Measurements from ENCODE around the gene CDO1.

The CDO1 gene

GRCh38 chr5:115816226-115817081 is at the start of gene CDO1:
TSS of gene CDO1 (minus strand) at chr5:115816659. CDS start at chr5:115816397, 262 bp downstream.
- DNase-seq: peak; percentile 9

DNA sequence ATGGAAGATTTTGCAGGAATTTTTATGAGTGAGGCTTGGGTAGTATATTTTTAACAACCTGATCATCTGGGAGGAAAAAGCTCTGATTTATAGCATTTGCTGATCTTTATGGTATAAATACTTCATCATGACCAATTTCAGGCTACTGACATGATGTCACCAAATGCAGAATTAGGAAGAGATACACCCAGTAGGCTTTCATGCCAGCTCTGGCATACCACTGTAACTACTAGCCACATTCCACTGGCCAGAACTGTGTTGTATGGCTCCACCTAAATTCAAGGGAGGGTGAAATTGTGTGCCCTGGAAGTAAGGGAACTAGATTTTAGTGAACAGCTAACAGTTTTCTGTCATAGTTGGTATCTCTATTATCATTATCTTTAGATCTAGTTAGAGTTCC is 42.9 kb upstream of the CDO1 start:
- no peak for DNase-seq

GRCh38 chr5:115858396-115858795 is 41.9 kb upstream of the CDO1 start:
- DNase-seq: no peak

DNA sequence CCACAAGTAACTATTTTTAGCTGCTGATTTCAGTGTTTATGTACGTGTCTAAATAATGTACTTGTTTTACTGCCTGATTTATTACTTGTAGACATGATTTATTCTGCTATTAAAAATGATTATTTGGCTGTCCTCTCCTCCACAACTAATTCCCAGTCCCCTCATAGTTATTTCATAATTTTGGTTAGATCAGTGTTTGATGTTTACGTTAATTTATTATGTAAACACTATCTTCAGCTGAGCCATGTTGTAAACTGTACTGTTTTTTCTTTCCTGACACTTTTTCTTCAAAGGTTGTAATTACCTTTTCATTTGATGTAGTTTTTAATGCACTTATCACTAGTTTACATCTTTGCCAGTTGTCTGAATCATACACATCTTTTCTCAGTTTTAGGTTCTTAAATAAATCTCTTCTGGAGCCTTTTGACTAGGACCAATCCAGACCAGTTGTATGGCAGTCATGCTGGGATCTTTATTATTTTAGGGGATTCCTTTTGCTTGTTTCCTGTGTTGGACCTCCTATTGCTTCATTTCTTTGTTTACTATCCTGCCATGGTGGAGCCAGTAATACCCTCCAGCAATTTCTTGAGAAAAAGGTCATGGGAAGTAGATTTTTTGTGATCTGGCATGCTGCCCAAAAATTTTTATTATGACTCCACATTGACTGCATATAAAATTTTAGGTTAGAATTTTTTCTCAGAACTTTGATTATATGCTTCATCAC is 41.3 kb upstream of the CDO1 start:
- no peak for DNase-seq

DNA sequence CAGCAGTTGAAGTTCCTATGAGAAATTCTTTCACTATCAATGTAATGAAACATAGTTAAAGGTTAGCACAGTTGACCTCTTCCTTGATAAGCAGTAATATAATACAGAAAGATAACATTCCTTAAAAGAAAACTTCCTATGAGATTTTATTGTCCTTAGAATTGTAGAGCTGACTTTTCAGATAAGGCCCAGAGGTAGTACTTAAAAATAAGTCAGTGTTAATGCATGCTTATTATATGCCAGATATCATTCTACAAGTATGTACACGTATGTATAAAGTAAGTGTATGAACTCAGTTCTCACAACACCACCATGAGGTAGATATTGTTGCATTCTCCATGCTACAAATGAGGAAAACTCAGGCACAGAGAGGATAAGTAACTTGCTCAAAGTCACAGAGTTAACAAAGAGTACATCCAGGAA is 40.6 kb upstream of the CDO1 start:
- no peak for DNase-seq

- no peak for DNase-seq
These were observed 39.5 kb upstream of the CDO1 start for GRCh38 chr5:115855959-115856358.

DNA sequence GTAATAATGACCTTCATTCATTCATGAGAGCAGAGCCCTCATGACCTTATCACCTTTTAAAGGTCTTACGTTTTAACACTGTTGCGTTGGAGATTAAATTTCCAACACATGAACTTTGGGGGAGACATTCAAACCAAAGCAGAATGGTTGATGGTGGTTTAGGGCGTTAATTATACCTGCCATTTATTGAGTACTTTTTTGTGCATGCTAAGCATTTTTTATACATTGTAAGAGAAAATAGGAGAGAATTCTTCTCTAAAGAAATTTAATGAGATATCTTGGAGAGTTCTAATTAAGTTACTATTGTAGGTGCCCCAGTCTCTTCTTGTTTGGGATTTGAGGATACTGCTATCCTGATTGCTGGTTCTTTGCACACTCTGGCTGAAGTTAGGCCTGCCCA is 37.7 kb upstream of the CDO1 start:
- no peak for DNase-seq

- DNase-seq: no peak
These were observed 34.4 kb upstream of the CDO1 start for GRCh38 chr5:115850744-115851416.

- no peak for DNase-seq
These were observed 32.9 kb upstream of the CDO1 start for GRCh38 chr5:115849258-115849798.

DNA sequence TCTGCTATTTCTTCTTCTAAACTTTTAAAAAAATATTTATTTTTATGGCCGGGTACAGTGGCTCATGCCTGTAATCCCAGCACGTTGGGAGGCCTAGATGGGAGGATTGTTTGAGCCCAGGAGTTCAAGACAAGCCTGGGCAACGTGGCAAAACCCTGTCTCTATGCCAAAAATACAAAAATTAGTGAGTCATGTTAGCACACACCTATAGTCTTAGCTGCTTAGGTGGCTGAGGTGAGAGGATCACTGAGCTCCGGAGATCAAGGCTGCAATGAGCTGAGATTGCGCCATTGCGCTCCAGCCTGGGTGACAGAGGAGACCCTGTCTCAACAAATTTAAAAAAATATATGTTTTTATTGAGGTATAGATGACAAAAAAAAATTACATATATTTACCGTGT is 30.8 kb upstream of the CDO1 start:
- no peak for DNase-seq

DNA sequence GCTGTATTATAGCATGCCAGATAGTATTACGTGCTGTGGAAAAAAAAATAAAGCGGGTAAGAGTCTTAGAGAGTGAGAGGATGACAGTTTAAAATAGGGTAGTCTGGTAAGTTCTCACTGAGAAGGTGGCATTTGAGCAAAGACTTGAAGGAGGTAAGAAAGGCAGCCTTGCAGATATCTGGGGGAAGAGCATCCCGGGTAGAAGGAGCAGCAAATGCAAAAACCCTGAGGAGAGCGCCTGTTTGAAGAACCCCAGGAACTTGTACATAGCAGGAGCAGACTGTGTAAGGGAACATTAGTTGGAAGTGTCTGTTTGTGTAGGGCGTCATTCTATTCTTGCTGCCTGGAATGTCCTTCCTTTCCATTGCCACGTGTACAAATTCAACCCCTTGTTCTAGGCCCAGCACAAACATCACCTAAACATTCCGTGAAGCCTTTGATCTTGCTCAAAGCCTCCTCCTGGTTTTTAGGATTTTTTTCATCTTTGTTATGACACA is 27.9 kb upstream of the CDO1 start:
- DNase-seq: no peak

- DNase-seq: no peak
These were observed 27.1 kb upstream of the CDO1 start for GRCh38 chr5:115843444-115844130.

GRCh38 chr5:115842952-115843351 is 26.5 kb upstream of the CDO1 start:
- no peak for DNase-seq

DNA sequence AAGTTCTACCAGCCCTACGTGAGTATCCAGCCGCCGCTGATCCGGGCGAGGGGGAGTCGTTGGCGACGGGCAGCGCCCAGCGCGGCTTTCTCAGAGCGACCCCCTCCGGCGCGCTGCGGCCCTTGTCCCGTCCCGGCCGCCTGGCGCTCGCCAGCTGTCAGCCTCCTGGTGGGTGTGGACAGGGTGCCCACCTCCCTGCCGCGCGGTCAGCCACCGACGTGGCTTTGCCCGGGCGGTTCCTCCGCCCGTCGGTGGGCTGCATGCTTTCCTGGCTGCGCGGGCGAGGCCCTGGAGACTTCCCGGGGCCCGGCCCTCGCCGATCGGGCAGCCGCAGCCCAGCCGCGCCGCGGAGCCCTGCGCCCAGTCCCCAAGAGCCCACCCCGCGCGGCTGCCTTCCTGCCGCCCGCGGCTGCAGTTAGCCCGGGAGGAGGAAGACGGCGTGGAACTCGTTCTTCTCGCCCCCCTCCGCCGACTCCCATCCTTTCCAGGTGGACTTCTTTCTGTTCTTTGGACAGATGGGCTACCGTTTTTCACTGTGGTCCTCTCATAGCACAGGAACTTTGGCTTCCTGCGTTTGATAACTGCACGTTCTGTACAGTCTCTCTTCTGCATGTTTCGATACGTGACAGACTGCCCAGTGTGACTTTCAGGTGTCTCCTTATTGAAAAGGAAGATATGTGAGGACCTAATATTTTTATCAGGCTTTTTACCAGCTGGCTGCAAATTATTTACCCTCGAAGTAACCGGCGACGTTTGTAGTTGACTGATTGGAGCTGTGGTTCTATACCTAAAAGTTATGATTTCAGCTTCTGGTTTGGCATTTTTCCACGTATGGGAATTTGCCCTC is 25.9 kb upstream of the CDO1 start:
- peak; percentile 16 for DNase-seq

DNA sequence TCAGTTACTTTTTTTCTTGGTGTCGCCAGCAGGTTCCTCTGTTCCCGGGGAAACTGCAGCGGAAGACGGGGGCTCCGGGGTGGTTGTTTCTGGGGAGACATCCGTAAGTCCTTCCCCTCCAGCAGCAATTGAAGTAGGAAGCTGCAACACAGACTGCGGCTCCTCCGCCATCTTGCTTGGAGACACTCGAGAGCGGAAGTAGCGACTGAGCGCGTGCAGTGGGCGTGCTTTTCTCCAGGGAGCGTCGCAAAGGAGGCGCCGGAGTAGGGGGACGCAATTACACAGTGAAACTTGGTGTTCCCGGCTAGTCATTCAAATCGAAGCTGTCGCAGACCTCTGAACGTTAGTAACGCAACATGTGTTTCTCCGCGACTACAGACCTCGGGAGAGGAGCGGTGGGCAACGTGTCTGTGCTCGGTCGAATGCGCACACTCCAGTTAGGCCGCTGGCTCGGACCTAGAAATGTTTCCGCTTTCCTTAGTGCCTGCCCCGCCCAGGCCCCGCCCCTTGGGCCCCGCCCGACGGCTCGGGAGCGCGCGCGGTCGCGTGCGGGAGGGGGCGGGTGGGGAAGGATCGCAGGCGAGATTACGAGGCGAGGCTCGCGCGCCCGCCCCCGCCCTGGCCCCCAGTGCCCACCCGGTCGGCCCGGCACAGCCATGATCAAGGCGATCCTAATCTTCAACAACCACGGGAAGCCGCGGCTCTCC is 25.1 kb upstream of the CDO1 start, which contains the start of the genes AP3S1 and ATG12:
Gene AP3S1, plus strand, starts transcription at position 554 of the 707 bp plus-strand sequence. Its CDS starts 103 bp downstream, at position 657.
Gene ATG12, minus strand, starts transcription at position 184 of the 707 bp plus-strand sequence. Its CDS starts 13 bp downstream, at position 171.
- DNase-seq: peak; percentile 87

- DNase-seq: no peak
These were observed 24.4 kb upstream of the CDO1 start for GRCh38 chr5:115840873-115841272.

- DNase-seq: no peak
These were observed 22.5 kb upstream of the CDO1 start for GRCh38 chr5:115838885-115839518.

GRCh38 chr5:115835481-115835880 is 19.0 kb upstream of the CDO1 start:
- no peak for DNase-seq

DNA sequence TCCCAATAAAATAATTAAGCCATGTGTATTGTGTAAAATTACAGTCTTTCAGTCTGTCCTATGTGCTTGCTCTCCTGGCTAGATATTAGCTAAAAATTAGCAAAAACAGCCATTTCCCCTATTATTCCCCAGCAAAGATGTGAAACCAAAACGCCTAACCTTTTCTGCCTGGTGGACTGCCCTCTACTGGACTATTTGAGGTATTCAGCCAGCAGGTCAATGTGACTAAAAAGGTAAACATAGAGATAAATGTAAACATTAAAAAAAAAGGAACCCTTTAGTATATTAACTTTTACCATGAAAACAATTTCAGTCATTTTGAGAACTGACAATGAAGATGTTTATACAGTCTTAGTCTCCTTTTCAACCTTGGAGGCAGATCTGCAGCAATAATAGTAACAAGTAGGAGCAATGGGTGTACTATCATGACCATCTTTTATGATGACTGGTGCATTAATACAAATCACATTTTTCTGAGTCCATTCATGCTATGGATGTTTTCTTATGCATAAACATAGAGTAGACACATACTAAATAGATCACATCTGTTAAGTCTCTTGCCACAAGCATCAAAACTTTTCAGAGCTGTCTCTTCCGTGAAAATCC is 14.8 kb upstream of the CDO1 start:
- DNase-seq: no peak

DNA sequence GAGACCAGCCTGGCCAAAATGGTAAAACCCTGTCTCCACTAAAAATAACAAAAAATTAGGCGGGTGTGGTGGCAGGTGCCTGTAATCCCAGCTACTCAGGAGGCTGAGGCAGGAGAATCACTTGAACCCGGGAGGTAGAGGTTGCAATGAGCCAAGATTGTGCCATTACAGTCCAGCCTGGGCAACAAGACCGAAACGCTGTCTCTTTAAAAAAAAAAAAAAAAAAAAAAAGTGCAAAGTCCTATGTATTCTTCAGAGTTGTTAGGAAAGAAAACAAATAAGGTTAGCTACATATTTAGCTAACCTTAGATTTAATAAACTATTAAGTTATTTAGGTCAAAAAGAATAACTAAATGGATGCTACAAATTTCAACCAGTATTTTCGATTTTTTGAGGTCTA is 13.5 kb upstream of the CDO1 start:
- DNase-seq: no peak
